Natural killer cell treated with Interleukin-12 subunit alpha and Interleukin-12 subunit beta and Interleukin-15 and Interleukin-18, amount 100 ng/mL, for 72 hours (primary cell): ENCODE measurements around the gene CABS1. TPM values are rescaled to one million over a fixed set of nuclear protein-coding genes. Genes with fewer than 3 reads are reported as not detected.

Experiments
- ATAC-seq, 2 donors: fragments of 150-1000 bp; cut with Tn5 transposase in 1 of 2; sonication (Bioruptor Pico), chemical (Tn5 transposase) in 1 of 2; 2 replicates each; pipeline ENCODE4 v1.10.0; 2021
- DNase-seq: peaks from one replicate; pipeline ENCODE4 v3.0.0; 2022; ENCODE audit warnings: low spot score
- H3K27ac Mint-ChIP-seq, 2 donors: 1 replicate in 1 of 2; 2 replicates in 1 of 2; pipeline ENCODE4 v1.8.0; 2022; ENCODE audit warnings: mixed read lengths in 2 of 2, mild to moderate bottlenecking in 1 of 2, moderate library complexity in 1 of 2
- H3K27me3 Mint-ChIP-seq, 2 donors: 1 replicate in 1 of 2; 2 replicates in 1 of 2; pipeline ENCODE4 v1.8.0; 2022; ENCODE audit warnings: mixed read lengths in 2 of 2
- H3K36me3 Mint-ChIP-seq: one replicate; pipeline ENCODE4 v1.8.0; 2022; ENCODE audit warnings: mixed read lengths
- H3K4me1 Mint-ChIP-seq, 2 donors: 1 replicate in 1 of 2; 2 replicates in 1 of 2; pipeline ENCODE4 v1.8.0; 2022; ENCODE audit warnings: low read depth in 2 of 2, mixed read lengths in 2 of 2, mild to moderate bottlenecking in 1 of 2
- H3K4me3 Mint-ChIP-seq: one replicate; pipeline ENCODE4 v1.8.0; 2022; ENCODE audit warnings: mixed read lengths
- H3K9me3 Mint-ChIP-seq: 2 replicates; pipeline ENCODE4 v1.8.0; 2022; ENCODE audit warnings: mixed read lengths
- total RNA-seq, 2 donors: library from RNA; stranded (reverse); gene quantifications; one replicate each; pipeline ENCODE4 v1.2.3, GENCODE V29; 2022

The CABS1 gene
- total RNA-seq, 2 donors from 2014 or later, result not detected

DNA sequence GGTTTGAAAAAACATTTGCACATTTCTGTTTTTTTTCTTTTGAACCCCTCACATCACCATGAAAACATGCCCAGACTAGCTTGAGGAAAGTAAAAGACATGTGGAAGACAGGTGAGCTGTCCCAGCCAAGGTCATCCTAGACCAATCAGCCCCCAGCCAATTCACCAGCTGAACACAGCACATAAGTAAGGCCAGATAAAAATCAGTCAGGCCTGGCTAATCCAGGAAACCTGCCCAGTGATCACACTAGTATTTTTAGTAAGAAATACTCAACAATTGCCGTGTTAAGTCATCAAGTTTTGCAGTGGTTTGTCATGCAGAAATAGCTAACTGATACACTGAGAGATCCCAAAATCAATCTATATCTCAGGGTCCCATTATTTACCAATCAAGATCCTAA lies 21.4 kb downstream of the CABS1 start:
- Mint-ChIP-seq H3K27me3 (no peaks in the 10 kb centered on the region), H3K4me3 (no peak overlapping the region), H3K4me1 (no peaks in the 10 kb centered on the region), H3K27ac (no peak overlapping the region), H3K9me3 (peaks cover 3% of the 10 kb centered on the region), H3K36me3 (no peaks in the 10 kb centered on the region)
- no peak for DNase-seq
- no peak for ATAC-seq

DNA sequence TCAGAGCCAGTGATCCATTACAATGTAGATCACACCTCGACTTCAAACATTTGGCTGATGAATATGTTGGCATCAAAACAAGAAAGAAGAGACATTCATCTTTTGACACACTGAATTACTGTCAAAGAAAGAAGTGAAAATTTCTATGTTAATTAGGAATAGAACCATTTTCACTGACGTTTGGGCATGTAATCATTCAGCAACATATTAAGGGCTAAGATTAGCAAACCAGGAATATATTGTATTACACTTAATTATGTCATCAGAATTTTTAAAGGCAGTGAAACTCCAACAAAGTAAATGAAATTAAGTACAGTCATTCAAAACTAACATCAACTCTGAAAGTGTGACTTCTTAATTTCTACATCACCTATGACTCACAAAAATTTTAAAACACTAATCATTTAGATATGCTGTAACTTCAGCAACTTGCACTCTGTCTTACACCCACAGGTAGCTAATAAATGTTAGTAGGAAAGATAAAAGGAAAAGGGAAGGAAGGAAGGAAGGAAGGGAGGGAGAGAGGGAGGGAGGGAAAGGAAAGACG lies 24.4 kb downstream of the CABS1 start:
- H3K27ac Mint-ChIP-seq, result no peak overlapping the region
- ATAC-seq (no peak), DNase-seq (no peak)
- H3K36me3 Mint-ChIP-seq, result no peaks in the 10 kb centered on the region
- H3K9me3 Mint-ChIP-seq, result peaks cover 7% of the 10 kb centered on the region
- no peak overlapping the region for H3K4me3 Mint-ChIP-seq
- H3K4me1 Mint-ChIP-seq, result no peaks in the 10 kb centered on the region
- no peaks in the 10 kb centered on the region for H3K27me3 Mint-ChIP-seq

DNA sequence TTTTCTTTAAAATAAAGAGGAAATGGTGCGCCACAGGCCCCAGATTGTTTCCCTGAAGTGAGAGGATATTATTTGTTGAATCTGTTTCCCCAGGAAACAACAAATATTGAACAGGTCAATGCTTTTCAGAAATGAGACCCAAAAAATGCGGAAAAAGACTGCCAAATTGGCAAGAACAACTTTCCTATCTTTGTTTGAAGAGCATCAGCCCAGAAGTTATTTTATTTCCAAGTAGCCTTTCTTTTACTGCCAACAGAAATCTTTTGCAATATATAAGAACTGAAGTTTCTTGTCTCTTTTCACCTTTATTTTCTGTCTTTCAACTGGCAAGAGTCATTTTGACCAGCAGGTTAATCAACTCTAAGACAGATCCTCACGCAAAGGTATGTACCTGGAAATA lies 25.7 kb downstream of the CABS1 start, which contains the start of gene SMR3A:
Gene SMR3A (plus strand): TSS at position 301 of the 400 bp plus-strand sequence. CDS start 1,356 bp downstream, outside the sequence.
- Mint-ChIP-seq H3K27ac (no peak within 1 kb of the TSS), H3K4me1 (no peaks in the 10 kb centered on the region), H3K4me3 (no peak within 1 kb of the TSS), H3K36me3 (no peaks in the 10 kb centered on the region), H3K27me3 (no peaks in the 10 kb centered on the region), H3K9me3 (peaks cover 4% of the 10 kb centered on the region)
- ATAC-seq (no peak), DNase-seq (no peak)

DNA sequence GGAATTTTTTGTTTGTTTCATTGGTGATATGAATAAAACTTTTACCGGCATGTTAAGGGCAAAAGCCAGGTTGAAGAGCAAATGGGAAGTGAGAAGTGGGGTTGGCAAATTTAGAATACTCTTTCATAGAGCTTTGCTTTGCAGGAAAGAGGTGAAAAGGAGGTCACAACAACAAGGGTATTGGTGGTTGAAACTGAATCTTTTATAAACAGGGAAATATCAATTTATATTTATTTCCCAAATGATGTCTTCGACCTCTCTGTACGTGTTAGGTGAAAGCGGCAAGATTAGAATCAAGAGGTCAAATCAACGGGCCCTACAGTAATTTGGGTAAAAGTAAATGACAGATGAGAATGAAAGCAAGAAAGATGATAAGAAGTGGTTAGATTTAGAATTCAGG lies 29.2 kb downstream of the CABS1 start:
- H3K36me3 Mint-ChIP-seq, result no peaks in the 10 kb centered on the region
- no peak for ATAC-seq
- no peak overlapping the region for H3K4me3 Mint-ChIP-seq
- H3K4me1 Mint-ChIP-seq, result no peaks in the 10 kb centered on the region
- peaks cover 4% of the 10 kb centered on the region for H3K9me3 Mint-ChIP-seq
- DNase-seq, result no peak
- no peak overlapping the region for H3K27ac Mint-ChIP-seq
- no peaks in the 10 kb centered on the region for H3K27me3 Mint-ChIP-seq

DNA sequence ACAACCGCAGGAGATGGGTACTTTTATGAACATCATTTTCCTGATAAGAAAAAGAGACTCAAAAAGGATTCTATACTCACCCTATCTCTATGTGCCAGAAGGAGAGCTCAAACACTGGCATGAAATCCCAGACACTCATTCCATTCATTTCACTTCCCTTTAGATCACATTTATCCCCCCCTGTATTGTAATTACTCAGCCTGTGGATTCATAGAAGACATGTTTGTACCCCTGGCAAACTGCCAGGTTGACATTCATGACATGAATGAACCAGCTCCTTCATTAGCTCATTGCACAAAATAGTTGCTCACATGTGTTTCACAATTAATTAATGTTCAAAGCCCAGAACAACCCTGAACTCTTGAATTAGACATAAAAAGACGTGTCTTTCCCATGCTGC lies 30.7 kb downstream of the CABS1 start:
- H3K27me3 Mint-ChIP-seq, result no peaks in the 10 kb centered on the region
- H3K27ac Mint-ChIP-seq, result no peak overlapping the region
- H3K9me3 Mint-ChIP-seq, result peaks cover 4% of the 10 kb centered on the region
- no peak for DNase-seq
- H3K36me3 Mint-ChIP-seq, result no peaks in the 10 kb centered on the region
- ATAC-seq, result no peak
- no peak overlapping the region for H3K4me3 Mint-ChIP-seq
- no peaks in the 10 kb centered on the region for H3K4me1 Mint-ChIP-seq

DNA sequence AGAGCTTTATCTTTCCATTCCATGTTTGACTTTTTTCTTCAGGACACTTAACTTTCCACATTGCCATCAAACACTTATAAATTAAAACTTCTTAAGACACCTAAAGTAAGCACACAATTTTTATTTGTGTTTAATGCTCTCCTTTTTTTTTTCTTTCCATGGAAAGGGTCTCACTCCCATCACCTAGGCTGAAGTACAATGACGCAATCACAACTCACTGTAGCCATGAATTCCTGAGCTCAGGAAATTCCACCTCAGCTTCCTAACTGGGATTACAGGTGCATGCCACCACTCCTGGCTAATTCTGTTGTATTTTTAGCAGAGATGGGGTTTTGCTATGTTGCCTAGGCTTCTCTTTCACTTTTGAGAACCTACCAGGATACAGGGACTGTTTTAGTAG lies 33.0 kb downstream of the CABS1 start:
- no peaks in the 10 kb centered on the region for H3K4me1 Mint-ChIP-seq
- H3K27ac Mint-ChIP-seq, result no peak overlapping the region
- H3K27me3 Mint-ChIP-seq, result no peaks in the 10 kb centered on the region
- ATAC-seq (no peak), DNase-seq (no peak)
- H3K9me3 Mint-ChIP-seq, result peaks cover 4% of the 10 kb centered on the region
- H3K36me3 Mint-ChIP-seq, result no peaks in the 10 kb centered on the region
- H3K4me3 Mint-ChIP-seq, result no peak overlapping the region

DNA sequence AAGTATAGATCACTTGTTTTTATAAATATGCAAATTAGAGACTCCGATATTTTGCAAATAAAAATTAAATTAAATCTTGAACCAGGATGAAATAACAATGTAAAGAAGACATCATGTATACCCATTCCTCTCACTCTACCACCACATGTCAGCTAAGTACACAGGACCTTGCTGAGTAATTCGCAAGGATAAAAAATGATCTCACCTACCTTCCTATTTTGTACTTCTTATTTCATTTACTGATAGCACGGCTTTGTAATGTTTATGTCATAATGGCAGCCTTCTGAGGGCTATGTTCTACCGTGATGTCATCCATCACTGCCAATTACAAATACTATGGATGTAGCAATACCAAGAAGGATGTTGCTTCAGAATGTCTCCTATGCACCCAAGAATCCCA lies 37.2 kb downstream of the CABS1 start:
- Mint-ChIP-seq H3K27me3 (no peaks in the 10 kb centered on the region), H3K9me3 (peaks cover 5% of the 10 kb centered on the region), H3K4me3 (no peak overlapping the region), H3K4me1 (no peaks in the 10 kb centered on the region), H3K27ac (no peak overlapping the region), H3K36me3 (peaks cover 5% of the 10 kb centered on the region)
- ATAC-seq, result no peak
- no peak for DNase-seq

DNA sequence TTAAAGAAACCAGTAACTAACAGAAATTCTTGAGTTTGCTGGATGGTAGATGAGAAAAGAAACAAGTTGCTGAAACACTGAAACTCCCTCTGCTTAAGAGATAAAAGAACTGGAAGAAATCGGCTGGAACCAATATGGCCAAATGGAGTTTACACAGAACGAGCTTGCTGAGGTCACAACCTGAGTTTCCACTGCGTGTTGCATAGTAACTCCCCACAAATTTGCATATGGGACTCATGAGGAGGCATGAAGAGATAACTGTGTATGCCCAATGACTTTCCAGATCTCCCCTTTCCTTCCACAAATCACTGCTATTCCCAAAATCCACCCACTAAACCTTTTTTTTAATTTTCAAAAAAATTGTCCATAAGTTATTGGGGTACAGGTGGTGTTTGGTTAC lies 38.0 kb downstream of the CABS1 start:
- Mint-ChIP-seq H3K4me1 (no peaks in the 10 kb centered on the region), H3K27ac (no peak overlapping the region), H3K4me3 (no peak overlapping the region), H3K9me3 (peaks cover 5% of the 10 kb centered on the region), H3K36me3 (peaks cover 5% of the 10 kb centered on the region), H3K27me3 (no peaks in the 10 kb centered on the region)
- DNase-seq (no peak), ATAC-seq (no peak)

DNA sequence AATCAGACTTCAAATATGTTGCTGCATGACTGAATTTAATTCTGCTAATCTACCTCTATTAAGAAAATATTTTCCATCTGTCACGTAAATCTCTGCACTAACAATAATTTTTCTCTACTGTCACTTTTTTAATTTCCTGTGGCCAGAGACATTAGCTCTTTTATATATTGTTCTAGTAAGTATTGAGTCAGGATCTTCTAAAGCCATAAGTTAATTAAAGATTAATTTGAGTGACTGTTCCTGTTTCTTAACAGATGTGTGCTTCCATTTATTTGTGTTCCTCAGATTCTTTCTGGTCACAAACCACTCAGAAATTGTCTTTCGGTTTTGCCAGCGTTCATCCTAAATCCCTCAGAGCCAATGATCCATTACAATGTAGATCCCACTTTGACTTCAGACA lies 45.8 kb downstream of the CABS1 start:
- H3K27me3 Mint-ChIP-seq, result no peaks in the 10 kb centered on the region
- no peaks in the 10 kb centered on the region for H3K9me3 Mint-ChIP-seq
- H3K4me3 Mint-ChIP-seq, result no peak overlapping the region
- DNase-seq, result no peak
- H3K36me3 Mint-ChIP-seq, result no peaks in the 10 kb centered on the region
- no peaks in the 10 kb centered on the region for H3K4me1 Mint-ChIP-seq
- ATAC-seq, result no peak
- no peak overlapping the region for H3K27ac Mint-ChIP-seq

DNA sequence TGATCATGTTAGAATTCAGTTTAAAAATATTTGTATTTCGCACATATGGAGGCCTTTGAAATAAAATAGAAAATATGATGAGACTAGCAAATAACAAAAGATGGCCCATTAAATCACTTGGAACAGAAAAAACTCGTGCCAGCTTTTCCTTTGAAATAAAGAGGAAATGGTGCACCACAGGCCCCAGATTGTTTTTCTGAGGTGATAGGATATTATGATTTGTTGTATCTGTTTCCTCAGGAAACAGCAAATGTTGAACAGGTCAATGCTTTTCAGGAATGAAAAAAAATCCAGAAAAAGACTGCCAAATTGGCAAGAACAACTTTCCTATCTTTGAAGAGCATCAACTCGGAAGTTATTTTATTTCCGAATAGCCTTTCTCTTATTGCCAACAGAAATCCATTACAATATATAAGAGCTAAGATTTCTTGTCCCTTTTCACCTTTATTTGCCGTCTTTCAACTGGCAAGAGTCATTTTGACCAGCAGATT lies 48.0 kb downstream of the CABS1 start, which contains the start of gene SMR3B:
Gene SMR3B (plus strand): TSS at position 441 of the 491 bp plus-strand sequence. CDS start 1,380 bp downstream, outside the sequence.
- H3K4me1 Mint-ChIP-seq, result no peaks in the 10 kb centered on the region
- H3K36me3 Mint-ChIP-seq, result no peaks in the 10 kb centered on the region
- no peak within 1 kb of the TSS for H3K27ac Mint-ChIP-seq
- ATAC-seq (no peak), DNase-seq (no peak)
- no peak within 1 kb of the TSS for H3K4me3 Mint-ChIP-seq
- no peaks in the 10 kb centered on the region for H3K27me3 Mint-ChIP-seq
- H3K9me3 Mint-ChIP-seq, result no peaks in the 10 kb centered on the region

Other genes starting within 250 kb of the CABS1 start
- gene PRR27, start 180.7 kb upstream of the CABS1 start, total RNA-seq, result not detected
- gene ODAM, start 139.3 kb upstream of the CABS1 start, total RNA-seq, result not detected
- not detected for gene FDCSP, start 108.9 kb upstream of the CABS1 start, total RNA-seq
- not detected for gene CSN3, start 92.4 kb upstream of the CABS1 start, total RNA-seq
- gene SMR3A, start 25.8 kb downstream of the CABS1 start, total RNA-seq, result not detected
- gene SMR3B, start 48.1 kb downstream of the CABS1 start, total RNA-seq, result not detected
- gene OPRPN, start 63.0 kb downstream of the CABS1 start, total RNA-seq, result not detected
- gene MUC7, start 137.2 kb downstream of the CABS1 start, total RNA-seq, result not detected
- not detected for gene AMTN, start 183.6 kb downstream of the CABS1 start, total RNA-seq